B cell (primary cell): ENCODE data around the gene TGFA. TPM values are rescaled to one million over a fixed set of nuclear protein-coding genes. Genes with fewer than 3 reads are reported as not detected.

Source experiments
- ATAC-seq: fragments of 200-7000 bp; cut with Tn5 transposase; one replicate; pipeline ENCODE4 v1.10.0; 2021; ENCODE audit warnings: low read depth, mild to moderate bottlenecking, moderate number of reproducible peaks, moderate library complexity
- CTCF ChIA-PET: fragments of 350-600 bp; sonication (Branson Sonifier 250); formaldehyde crosslinking; loops from one replicate; lab custom pipeline; 2021; ENCODE audit warnings: antibody characterized with exemption, inconsistent platforms; lab: Charles Lee
- POLR2A ChIA-PET: fragments of 350-600 bp; sonication (Branson Sonifier 250); formaldehyde crosslinking; loops from one replicate; lab custom pipeline; 2021; ENCODE audit warnings: antibody characterized with exemption; lab: Charles Lee
- DNase-seq: peaks from one replicate; pipeline ENCODE4 v3.0.0; 2013
- H2AFZ ChIP-seq: 2 replicates; pipeline ENCODE4 v1.6.1; 2012; ENCODE audit warnings: mild to moderate bottlenecking, low read depth, low read length; ENCODE audit not compliant: insufficient read depth, poor library complexity, severe bottlenecking
- H3K27ac ChIP-seq, 2 donors: 1 replicate in 1 of 2; 2 replicates in 1 of 2; pipeline ENCODE4 v1.5.1; 2012 to 2013; ENCODE audit warnings: low read length in 2 of 2, mild to moderate bottlenecking in 2 of 2, moderate library complexity in 1 of 2
- H3K27me3 ChIP-seq, 4 experiments: fragments of 200-600 bp in 1 of 4; sonication (generic) in 1 of 4; replicated peaks in 1 of 4; 1 replicate in 2 of 4; 2 replicates in 2 of 4; pipeline versions ENCODE4 v1.6.1 to v1.7.0; 2013 to 2016; ENCODE audit warnings: low read length in 3 of 4, mild to moderate bottlenecking in 2 of 4, mixed read lengths in 1 of 4, moderate library complexity in 1 of 4; ENCODE audit not compliant: insufficient read depth in 4 of 4, control insufficient read depth in 3 of 4; ENCODE audit errors: control extremely low read depth in 1 of 4
- H3K36me3 ChIP-seq, 2 experiments: replicated peaks in 1 of 2; 1 replicate in 1 of 2; 2 replicates in 1 of 2; pipeline versions ENCODE4 v1.6.1 to v1.7.1; 2013; ENCODE audit warnings: low read length in 1 of 2; ENCODE audit not compliant: insufficient read depth in 2 of 2, control insufficient read depth in 1 of 2; ENCODE audit errors: control extremely low read depth in 1 of 2, extremely low read depth in 1 of 2
- H3K4me1 ChIP-seq, 2 donors: fragments of 200-600 bp in 1 of 2; sonication (generic) in 1 of 2; 1 replicate in 1 of 2; 2 replicates in 1 of 2; pipeline versions ENCODE4 v1.5.1 to v1.6.1; 2013 to 2017; ENCODE audit warnings: low read length in 2 of 2; ENCODE audit not compliant: control insufficient read depth in 2 of 2, insufficient read depth in 2 of 2
- H3K4me2 ChIP-seq: replicated peaks from 2 replicates; pipeline ENCODE3; 2012; ENCODE audit warnings: mild to moderate bottlenecking, low read depth, low read length; ENCODE audit not compliant: poor library complexity, severe bottlenecking
- H3K4me3 ChIP-seq, 5 experiments: fragments of 200-600 bp in 1 of 5; sonication (generic) in 1 of 5; 1 replicate in 3 of 5; 2 replicates in 2 of 5; pipeline versions ENCODE4 v1.5.1 to v1.7.0; 2011 to 2016; ENCODE audit warnings: low read length in 4 of 5, mild to moderate bottlenecking in 4 of 5, low read depth in 2 of 5, control low read depth in 1 of 5, moderate library complexity in 1 of 5; ENCODE audit not compliant: insufficient read depth in 1 of 5; ENCODE audit errors: control extremely low read depth in 1 of 5, extremely low read depth in 1 of 5
- H3K79me2 ChIP-seq: fragments of 200-600 bp; sonication (generic); one replicate; pipeline ENCODE4 v1.6.0; 2016; ENCODE audit warnings: low read length; ENCODE audit not compliant: control insufficient read depth, insufficient read depth
- H3K9ac ChIP-seq: fragments of 200-600 bp; sonication (generic); 2 replicates; pipeline ENCODE4 v1.6.1; 2017; ENCODE audit warnings: mild to moderate bottlenecking, low read length, moderate library complexity
- H3K9me3 ChIP-seq, 3 donors: one replicate each; pipeline versions ENCODE4 v1.6.1 to v1.7.1; 2013; ENCODE audit warnings: low read length in 2 of 3; ENCODE audit not compliant: control insufficient read depth in 2 of 3, insufficient read depth in 1 of 3; ENCODE audit errors: control extremely low read depth in 1 of 3
- H4K20me1 ChIP-seq: 2 replicates; pipeline ENCODE4 v1.6.0; 2012; ENCODE audit warnings: mild to moderate bottlenecking, low read length; ENCODE audit not compliant: insufficient read depth, control insufficient read depth, poor library complexity, severe bottlenecking
- H3K27ac Mint-ChIP-seq: one replicate; pipeline ENCODE4 v1.8.0; 2021; ENCODE audit warnings: mixed read lengths
- H3K27me3 Mint-ChIP-seq: one replicate; pipeline ENCODE4 v1.8.0; 2021; ENCODE audit warnings: mixed read lengths
- H3K4me1 Mint-ChIP-seq: one replicate; pipeline ENCODE4 v1.8.0; 2021; ENCODE audit warnings: mixed read lengths
- H3K4me3 Mint-ChIP-seq: one replicate; pipeline ENCODE4 v1.8.0; 2021; ENCODE audit warnings: mixed read lengths
- H3K9me3 Mint-ChIP-seq: one replicate; pipeline ENCODE4 v1.8.0; 2022; ENCODE audit warnings: mixed read lengths; ENCODE audit not compliant: insufficient read depth
- CTCF ChIP-seq: fragments of 200-600 bp; IDR thresholded peaks from one replicate; pipeline ENCODE4 v1.8.0; 2022; ENCODE audit warnings: antibody characterized with exemption, mild to moderate bottlenecking
- EZH2 ChIP-seq: IDR thresholded peaks from 2 replicates; pipeline ENCODE4 v1.6.1; 2012; ENCODE audit warnings: borderline replicate concordance, low read depth, mild to moderate bottlenecking, moderate library complexity, low read length; ENCODE audit not compliant: insufficient read depth, poor library complexity, severe bottlenecking
- WGBS: methylation state at CpG from one replicate; pipeline ENCODE4 v1.1.5; 2013; ENCODE audit warnings: missing lambda C conversion rate; ENCODE audit not compliant: insufficient coverage; 5-methylcytosine and 5-hydroxymethylcytosine counted together
- intact Hi-C: fragments of 100-400 bp; cut with micrococcal nuclease; formaldehyde crosslinking; loops from one replicate; pipeline ENCODE4 v1.10.0; 2022
- polyA plus RNA-seq: library from polyadenylated mRNA; depleted of rRNA; stranded (reverse); fragments of >200 nt; gene quantifications from 2 replicates; pipeline ENCODE4 v1.2.3, GENCODE V29; 2012
- total RNA-seq, 2 donors: library from RNA; stranded (reverse); fragments of 120-200 nt in 1 of 2; gene quantifications; 1 replicate in 1 of 2; 2 replicates in 1 of 2; pipeline versions ENCODE4 v1.2.3 to v1.2.4, GENCODE V29; 2013 to 2022

TGFA gene
- total and polyA plus RNA-seq, 2 donors (not counting 1 experiment from before 2014, with no cell fraction given) = 0.04 TPM; not detected in 1

DNA sequence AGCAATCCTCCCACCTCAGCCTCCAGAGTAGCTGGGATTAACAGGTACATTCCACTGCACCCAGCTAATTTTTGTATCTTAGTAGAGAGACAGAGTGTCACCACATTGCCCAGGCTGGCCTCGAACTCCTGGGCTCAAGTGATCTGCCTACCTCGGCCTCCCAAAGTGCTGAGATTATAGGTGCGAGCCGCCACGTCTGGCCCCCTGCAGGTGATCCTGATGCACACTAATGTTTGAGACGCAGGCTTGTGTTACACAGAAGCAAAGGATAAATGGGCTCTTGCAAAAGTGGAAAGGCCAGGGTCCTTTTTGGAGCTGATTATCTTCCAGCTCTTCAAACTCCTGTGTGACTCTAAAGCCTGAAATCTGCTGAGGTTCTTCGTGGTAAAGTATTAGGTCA, 84.2 kb downstream of the TGFA start:
- H2AFZ ChIP-seq = no peak overlapping the region
- TF ChIP-seq CTCF (no peak), EZH2 (no peak)
- ChIA-PET POLR2A (no interaction called here), CTCF (no interaction called here)
- H3K79me2 ChIP-seq = no peaks in the 10 kb centered on the region
- WGBS = 96% methylated on average over 7 of the region's 7 CpGs
- no peak overlapping the region for H3K9ac ChIP-seq
- Mint-ChIP-seq H3K9me3 (no peaks in the 10 kb centered on the region), H3K4me3 (no peak overlapping the region), H3K27ac (no peak overlapping the region), H3K27me3 (peaks cover 5% of the 10 kb centered on the region), H3K4me1 (peaks cover 31% of the 10 kb centered on the region)
- no peaks in the 10 kb centered on the region for H3K36me3 ChIP-seq
- no peak overlapping the region for H3K4me2 ChIP-seq
- H3K9me3 ChIP-seq = no peaks in the 10 kb centered on the region
- no peaks in the 10 kb centered on the region for H3K27me3 ChIP-seq
- H3K27ac ChIP-seq = no peak overlapping the region
- intact Hi-C loops = no loop called here
- no peak overlapping the region for H3K4me3 ChIP-seq
- ATAC-seq = no peak
- no peaks in the 10 kb centered on the region for H4K20me1 ChIP-seq
- peaks cover 16 to 24% of the 10 kb centered on the region in 2 donors for H3K4me1 ChIP-seq
- DNase-seq = no peak

DNA sequence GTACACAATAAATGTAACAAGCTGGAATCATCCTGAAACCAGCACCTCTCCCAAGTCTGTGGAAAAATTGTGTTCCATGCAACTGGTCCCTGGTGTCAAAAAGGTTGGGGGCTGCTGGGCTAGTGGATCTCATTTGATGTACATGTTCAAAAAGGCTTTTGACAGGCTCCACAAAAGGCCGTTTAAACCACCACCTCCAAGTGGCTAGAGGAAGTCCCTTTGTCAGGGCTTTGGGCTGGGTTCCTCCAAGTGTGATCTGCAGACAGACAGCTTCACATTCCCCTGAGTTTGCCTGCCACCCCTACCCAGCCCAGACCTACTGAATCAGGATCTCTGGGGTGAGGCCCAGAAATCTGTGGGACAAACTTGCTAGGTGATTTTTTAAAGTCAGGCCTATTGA, 84.7 kb downstream of the TGFA start:
- no peaks in the 10 kb centered on the region for H4K20me1 ChIP-seq
- intact Hi-C loops = no loop called here
- Mint-ChIP-seq H3K27me3 (peaks cover 5% of the 10 kb centered on the region), H3K9me3 (no peaks in the 10 kb centered on the region), H3K4me3 (no peak overlapping the region), H3K4me1 (peaks cover 25% of the 10 kb centered on the region), H3K27ac (no peak overlapping the region)
- no peak overlapping the region for H2AFZ ChIP-seq
- TF ChIP-seq CTCF (no peak), EZH2 (no peak)
- H3K27me3 ChIP-seq = no peaks in the 10 kb centered on the region
- ATAC-seq (no peak), DNase-seq (no peak)
- WGBS = no CpG with 5 or more reads among the region's 1 CpG
- H3K79me2 ChIP-seq = no peaks in the 10 kb centered on the region
- H3K4me3 ChIP-seq = no peak overlapping the region
- no peak overlapping the region for H3K27ac ChIP-seq
- CTCF ChIA-PET = no interaction called here
- H3K36me3 ChIP-seq = no peaks in the 10 kb centered on the region
- no peak overlapping the region for H3K9ac ChIP-seq
- H3K9me3 ChIP-seq = no peaks in the 10 kb centered on the region
- peaks cover 12 to 18% of the 10 kb centered on the region in 2 donors for H3K4me1 ChIP-seq
- POLR2A ChIA-PET = no interaction called here
- H3K4me2 ChIP-seq = no peak overlapping the region
